ENCODE data around the gene CCL8.

The CCL8 gene

GRCh38 chr17:34352191-34352590 is 33.0 kb downstream of the CCL8 start:
- no peak for DNase-seq (ENCODE audit: low read depth)
- H3K4me3 ChIP-seq (ENCODE audit: control insufficient read depth, low read depth, low read length): no peak overlapping the region
- no peak for TF ChIP-seq CTCF (IDR thresholded peaks at IDR 0.05; ENCODE audit: control insufficient read depth, insufficient read depth, low read depth, low read length, missing control alignments)

GRCh38 chr17:34354637-34355036 is 35.4 kb downstream of the CCL8 start:
- no peak overlapping the region for H3K4me3 ChIP-seq (ENCODE audit: control insufficient read depth, low read depth, low read length)
- peak; percentile 14 for DNase-seq (ENCODE audit: low read depth)
- TF ChIP-seq CTCF (IDR thresholded peaks at IDR 0.05; ENCODE audit: control insufficient read depth, insufficient read depth, low read depth, low read length, missing control alignments): no peak

GRCh38 chr17:34356194-34356593 is 37.0 kb downstream of the CCL8 start, which contains the start of gene CCL13:
Gene CCL13 (plus strand): TSS chr17:34356480. CDS start chr17:34356527, 47 bp downstream.
- H3K4me3 ChIP-seq (ENCODE audit: control insufficient read depth, low read depth, low read length): no peak within 1 kb of the TSS
- DNase-seq (ENCODE audit: low read depth): no peak
- TF ChIP-seq CTCF (IDR thresholded peaks at IDR 0.05; ENCODE audit: control insufficient read depth, insufficient read depth, low read depth, low read length, missing control alignments): no peak

- no peak for TF ChIP-seq CTCF (IDR thresholded peaks at IDR 0.05; ENCODE audit: control insufficient read depth, insufficient read depth, low read depth, low read length, missing control alignments)
- H3K4me3 ChIP-seq (ENCODE audit: control insufficient read depth, low read depth, low read length): no peak overlapping the region
- DNase-seq (ENCODE audit: low read depth): no peak
These were observed 38.2 kb downstream of the CCL8 start for GRCh38 chr17:34357398-34357797.

DNA sequence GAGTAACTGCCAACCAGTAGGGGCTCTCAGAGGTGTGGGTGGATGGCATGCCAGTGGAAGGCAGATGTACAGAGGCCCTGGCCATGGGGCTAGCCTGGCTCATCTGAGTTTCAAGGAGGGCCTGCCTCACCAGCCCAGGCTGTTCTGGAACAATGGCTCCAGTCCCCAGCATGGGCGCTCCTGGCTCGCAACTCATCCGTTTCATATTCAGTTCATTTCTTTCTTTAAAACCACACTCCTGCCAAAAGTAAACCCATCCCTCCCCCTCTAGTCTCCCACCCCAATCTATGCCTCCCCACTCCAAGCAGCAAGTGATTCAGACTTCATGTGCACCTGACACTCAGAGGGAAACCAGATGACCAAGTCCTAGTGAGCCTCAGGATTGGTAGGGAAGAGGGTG is 39.4 kb downstream of the CCL8 start:
- TF ChIP-seq CTCF (IDR thresholded peaks at IDR 0.05; ENCODE audit: control insufficient read depth, insufficient read depth, low read depth, low read length, missing control alignments): no peak
- no peak for DNase-seq (ENCODE audit: low read depth)
- H3K4me3 ChIP-seq (ENCODE audit: control insufficient read depth, low read depth, low read length): no peak overlapping the region

DNA sequence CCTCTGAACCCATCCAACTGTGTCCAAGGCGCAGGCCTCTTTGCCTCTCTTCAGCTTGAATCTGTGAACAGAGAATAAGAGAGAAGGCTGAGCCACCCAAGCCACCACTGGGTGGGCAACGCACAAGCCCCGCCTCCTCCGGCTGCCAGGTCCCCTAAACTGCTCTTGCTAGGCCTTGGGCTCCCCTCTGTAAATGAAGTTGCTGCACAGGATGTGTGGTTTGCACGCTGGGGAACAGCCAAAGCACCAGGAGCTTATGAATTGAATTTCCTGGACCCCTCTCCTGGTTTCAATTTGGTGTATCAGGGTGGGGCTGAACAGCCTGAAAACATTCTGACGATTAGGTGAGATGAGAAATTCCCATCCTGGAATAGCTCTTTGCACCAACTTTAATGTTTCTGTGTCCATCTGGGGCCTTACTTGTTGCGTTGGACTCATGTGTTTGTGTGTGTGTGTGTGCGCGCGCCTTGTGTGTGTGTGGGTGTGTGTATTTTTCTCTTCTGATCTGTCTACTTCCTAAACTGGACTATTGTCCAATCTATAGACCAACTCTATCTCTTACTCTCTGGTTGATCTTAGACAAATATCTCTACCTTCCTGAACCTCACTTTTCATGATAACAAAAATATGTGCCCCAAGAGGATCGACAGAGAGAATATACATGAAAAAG is 41.5 kb downstream of the CCL8 start:
- no peak for TF ChIP-seq CTCF (IDR thresholded peaks at IDR 0.05; ENCODE audit: control insufficient read depth, insufficient read depth, low read depth, low read length, missing control alignments)
- no peak for DNase-seq (ENCODE audit: low read depth)
- no peak overlapping the region for H3K4me3 ChIP-seq (ENCODE audit: control insufficient read depth, low read depth, low read length)

All from AG09309 (cell line).